Kidney (tissue), 14 donors: ENCODE results near the gene MAP3K1. TPM values are rescaled to one million over a fixed set of nuclear protein-coding genes. Genes with fewer than 3 reads are reported as not detected.

Source experiments
- DNase-seq, 5 donors: peaks; one replicate each; pipeline ENCODE4 v3.0.0-alpha.2; 2013 to 2020
- FAIRE-seq: peaks from 2 replicates; lab custom pipeline; 2012; peaks lifted over from hg19 to GRCh38; lab: Jason Lieb, UNC
- H3K27ac ChIP-seq, 2 donors: one replicate each; pipeline ENCODE4 v1.7.0; 2013; ENCODE audit warnings: low read depth in 2 of 2, low read length in 2 of 2, inconsistent platforms in 1 of 2
- H3K27me3 ChIP-seq: one replicate; pipeline ENCODE4 v1.7.1; 2013; ENCODE audit warnings: low read length, inconsistent platforms; ENCODE audit not compliant: control insufficient read depth, insufficient read depth
- H3K36me3 ChIP-seq, 3 donors: one replicate each; pipeline versions ENCODE4 v1.7.0 to v1.7.1; 2013; ENCODE audit warnings: low read length in 3 of 3, control low read depth in 1 of 3, inconsistent platforms in 1 of 3; ENCODE audit not compliant: insufficient read depth in 3 of 3, control insufficient read depth in 2 of 3
- H3K4me1 ChIP-seq, 3 donors: one replicate each; pipeline versions ENCODE4 v1.7.0 to v1.7.1; 2013; ENCODE audit warnings: low read length in 3 of 3, inconsistent platforms in 1 of 3, low read depth in 1 of 3; ENCODE audit not compliant: control insufficient read depth in 2 of 3, insufficient read depth in 2 of 3
- H3K4me3 ChIP-seq, 3 donors: one replicate each; pipeline versions ENCODE4 v1.7.0 to v1.8.1; 2013; ENCODE audit warnings: low read length in 3 of 3, control low read depth in 1 of 3, inconsistent platforms in 1 of 3
- H3K9ac ChIP-seq, 3 donors: one replicate each; pipeline versions ENCODE4 v1.7.0 to v1.7.1; 2013; ENCODE audit warnings: low read length in 3 of 3, control low read depth in 1 of 3, inconsistent platforms in 1 of 3
- H3K9me3 ChIP-seq, 3 donors: one replicate each; pipeline versions ENCODE4 v1.7.0 to v1.7.1; 2013; ENCODE audit warnings: low read length in 3 of 3, control low read depth in 1 of 3, inconsistent platforms in 1 of 3; ENCODE audit not compliant: control insufficient read depth in 2 of 3, insufficient read depth in 1 of 3
- intact Hi-C: fragments of 100-400 bp; cut with DNase I; formaldehyde crosslinking; loops from one replicate; pipeline ENCODE4 v1.11.1; 2022
- polyA plus RNA-seq: library from polyadenylated mRNA; stranded (reverse); fragments of 350-450 nt; fragmentation: Illumina TruSeq; extraction: RNeasy Lipid Tissue Mini Kit (QIAGEN cat#74804); gene quantifications from one replicate; pipeline ENCODE4 v1.2.3, GENCODE V29; 2014; ENCODE audit warnings: low read depth, low replicate concordance; ENCODE audit not compliant: insufficient read depth
- total RNA-seq: library from RNA; stranded (reverse); fragmentation: NEBNext Ultra II Directional; extraction: Animal tissue kit (Norgen Biotek cat#: 25700); gene quantifications from one replicate; pipeline ENCODE4 v1.2.1, GENCODE V29; 2021
- TF ChIP-seq, protein P1 (sequence below): IDR thresholded peaks from 3 replicates; pipeline ENCODE4 v1.5.1; 2012; ENCODE audit warnings: mild to moderate bottlenecking, moderate library complexity, borderline replicate concordance; ENCODE audit not compliant: insufficient read depth; ENCODE audit errors: extremely low read depth
- donor health status: control.
- donor health status: control.
- donor health status: control.
- donor health status: control.
- donor health status: control.
- donor health status: DM: yes; HTN: yes; CAD: no.
- donor health status: Normal renal cell carcinoma (clear cell type).

MAP3K1 gene
- total and polyA plus RNA-seq, 2 donors from 2014 or later, result 8.1 to 64.0 TPM

DNA sequence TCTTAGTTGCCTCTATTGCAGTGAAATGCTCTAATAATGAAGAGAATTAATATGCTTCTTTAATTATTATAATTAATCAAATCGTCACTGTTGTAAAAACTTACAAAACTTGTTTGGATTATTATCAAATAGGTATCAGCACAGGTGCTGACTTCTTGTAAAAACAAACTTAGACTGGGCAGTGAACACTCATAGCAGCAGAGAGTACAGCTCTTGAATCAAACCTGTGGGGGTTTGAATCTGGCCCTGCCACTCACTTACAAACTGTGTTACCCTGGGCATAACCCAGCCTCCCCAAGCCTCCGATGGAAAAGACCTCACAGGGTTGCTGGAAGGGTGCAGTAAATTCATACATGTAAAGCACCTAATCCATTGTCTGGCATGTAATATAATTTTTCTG, 35.1 kb downstream of the MAP3K1 start:
- Histone ChIP-seq H3K9me3 (no peaks in the 10 kb centered on the region), H3K27me3 (no peaks in the 10 kb centered on the region), H3K4me1 (peaks cover 10 to 40% (median 28%) of the 10 kb centered on the region in 3 donors), H3K27ac (peak overlapping the region in 1 of 2 donors; percentile 20), H3K36me3 (no peaks in the 10 kb centered on the region), H3K9ac (no peak overlapping the region), H3K4me3 (no peak overlapping the region)
- TF ChIP-seq, protein P1, sequence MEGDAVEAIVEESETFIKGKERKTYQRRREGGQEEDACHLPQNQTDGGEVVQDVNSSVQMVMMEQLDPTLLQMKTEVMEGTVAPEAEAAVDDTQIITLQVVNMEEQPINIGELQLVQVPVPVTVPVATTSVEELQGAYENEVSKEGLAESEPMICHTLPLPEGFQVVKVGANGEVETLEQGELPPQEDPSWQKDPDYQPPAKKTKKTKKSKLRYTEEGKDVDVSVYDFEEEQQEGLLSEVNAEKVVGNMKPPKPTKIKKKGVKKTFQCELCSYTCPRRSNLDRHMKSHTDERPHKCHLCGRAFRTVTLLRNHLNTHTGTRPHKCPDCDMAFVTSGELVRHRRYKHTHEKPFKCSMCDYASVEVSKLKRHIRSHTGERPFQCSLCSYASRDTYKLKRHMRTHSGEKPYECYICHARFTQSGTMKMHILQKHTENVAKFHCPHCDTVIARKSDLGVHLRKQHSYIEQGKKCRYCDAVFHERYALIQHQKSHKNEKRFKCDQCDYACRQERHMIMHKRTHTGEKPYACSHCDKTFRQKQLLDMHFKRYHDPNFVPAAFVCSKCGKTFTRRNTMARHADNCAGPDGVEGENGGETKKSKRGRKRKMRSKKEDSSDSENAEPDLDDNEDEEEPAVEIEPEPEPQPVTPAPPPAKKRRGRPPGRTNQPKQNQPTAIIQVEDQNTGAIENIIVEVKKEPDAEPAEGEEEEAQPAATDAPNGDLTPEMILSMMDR, result no peak
- intact Hi-C loops, result no loop called here
- FAIRE-seq (no peak), DNase-seq (no peak)

DNA sequence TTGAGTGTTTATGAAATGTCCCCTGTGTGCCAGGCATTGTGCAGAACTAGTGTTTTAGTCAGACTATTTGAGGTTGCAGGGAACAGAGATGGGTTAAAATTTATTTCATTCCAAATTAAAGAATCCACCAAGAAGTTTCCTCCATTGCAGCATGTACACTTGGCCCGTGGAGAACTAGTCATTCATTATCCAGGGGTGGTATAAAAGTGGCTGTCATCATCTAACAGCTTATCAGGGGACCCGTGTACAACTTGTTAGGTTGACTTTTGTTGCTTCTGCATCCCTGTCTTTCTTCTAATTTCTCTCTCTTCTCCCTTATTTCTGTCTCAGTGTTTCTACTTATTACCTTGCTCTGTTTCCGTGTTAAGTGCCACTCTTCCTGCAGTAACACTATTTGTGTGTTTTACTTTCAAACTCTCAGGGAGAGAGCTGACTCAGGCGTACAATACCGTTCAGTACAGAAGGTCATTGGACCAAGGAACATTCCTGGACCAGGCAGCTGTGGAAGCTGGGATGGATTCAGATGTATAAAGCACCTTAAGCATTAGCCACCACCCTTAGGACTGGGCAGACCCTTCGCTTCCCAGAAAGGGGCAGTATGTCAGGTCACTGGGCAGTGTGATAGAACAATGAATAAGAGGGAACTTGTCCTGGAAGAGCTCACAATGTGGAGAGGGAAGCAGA, 36.1 kb downstream of the MAP3K1 start:
- Histone ChIP-seq H3K4me3 (peak overlapping the region in 2 of 3 donors; percentile 5 to 10), H3K4me1 (peaks cover 10 to 41% (median 28%) of the 10 kb centered on the region in 3 donors), H3K9me3 (no peaks in the 10 kb centered on the region), H3K9ac (no peak overlapping the region), H3K27me3 (no peaks in the 10 kb centered on the region), H3K36me3 (no peaks in the 10 kb centered on the region), H3K27ac (no peak overlapping the region)
- intact Hi-C loops, result no loop called here
- FAIRE-seq (peak; percentile 46), DNase-seq (peak in 3 of 5 donors; percentile 26 to 58 (median 46))
- TF ChIP-seq, protein P1, result no peak

DNA sequence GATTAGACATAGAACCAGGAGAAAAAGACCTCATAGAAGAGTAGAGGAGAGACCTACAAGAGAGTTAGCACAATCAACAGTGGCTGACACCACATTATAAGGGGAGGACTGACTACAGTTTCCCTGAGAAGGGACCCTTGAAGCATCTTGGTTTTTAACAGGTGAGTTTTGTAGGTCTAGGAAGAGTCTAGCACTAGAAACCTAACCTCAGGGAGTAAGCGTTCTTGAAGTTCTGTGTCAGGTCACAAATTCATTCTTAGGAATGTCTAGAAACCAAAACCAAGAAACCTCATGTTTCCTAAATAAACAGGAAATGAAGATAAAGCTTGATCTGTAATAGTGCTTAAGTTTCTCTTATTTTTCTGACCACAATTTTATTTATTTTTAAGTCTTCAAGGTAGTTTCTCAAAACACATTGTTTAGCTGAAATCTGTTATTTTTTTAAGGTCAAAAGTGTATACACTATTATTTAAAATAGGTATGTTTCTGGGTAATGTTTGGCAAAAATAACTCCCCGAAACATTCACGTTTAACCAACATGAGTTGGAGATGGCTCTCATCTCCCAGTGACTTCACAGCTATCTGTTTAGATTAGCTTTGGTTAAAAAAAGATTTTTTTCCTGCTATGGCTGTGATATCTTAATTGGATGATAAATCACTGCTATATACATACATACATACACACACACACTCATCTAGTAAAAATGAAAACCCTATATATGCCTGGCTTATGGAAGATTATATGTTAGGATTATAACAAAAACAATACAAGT, 37.1 kb downstream of the MAP3K1 start:
- Histone ChIP-seq H3K27me3 (no peaks in the 10 kb centered on the region), H3K9ac (no peak overlapping the region), H3K4me3 (peak overlapping the region in 1 of 3 donors; percentile 20), H3K36me3 (no peaks in the 10 kb centered on the region), H3K9me3 (no peaks in the 10 kb centered on the region), H3K4me1 (peaks cover 10 to 37% (median 28%) of the 10 kb centered on the region in 3 donors), H3K27ac (peak overlapping the region in 1 of 2 donors; percentile 68)
- FAIRE-seq (peak; percentile 68), DNase-seq (no peak)
- intact Hi-C loops, result no loop called here
- TF ChIP-seq, protein P1, result no peak
